Sciatic nerve (tissue), 2 donors: ENCODE data around the gene MAEL. TPM values are rescaled to one million over a fixed set of nuclear protein-coding genes. Genes with fewer than 3 reads are reported as not detected.
A peak's percentile ranks its signal among the peaks of the same experiment; 100 is the strongest.
"Not testable (repeated sequence)": the region's sequence is repeated elsewhere in the genome, so short reads cannot be mapped to it uniquely, and the experiment has no call there.

Experiments
- ATAC-seq: fragments of 200-7000 bp; cut with Tn5 transposase; one replicate; pipeline ENCODE4 v1.9.1; 2020; ENCODE audit warnings: mild to moderate bottlenecking, moderate library complexity
- DNase-seq: peaks from one replicate; pipeline ENCODE4 v3.0.0-alpha.2; 2020; ENCODE audit warnings: low spot score
- intact Hi-C: fragments of 100-400 bp; cut with DNase I; formaldehyde crosslinking; loops from one replicate; pipeline ENCODE4 v1.14.2; 2022
- total RNA-seq: library from RNA; stranded (reverse); fragmentation: NEBNext Ultra II Directional; extraction: Animal tissue kit (Norgen Biotek cat#: 25700); gene quantifications from one replicate; pipeline ENCODE4 v1.2.1, GENCODE V29; 2021
- donor health status: DM: no; HTN: no; CAD: no.
- donor health status: DM: no; HTN: no; CAD: no.

Gene MAEL
- total RNA-seq, 1 donor from 2014 or later = 0.62 TPM

GRCh38 chr1:166975361-166976129, 13.5 kb upstream of the MAEL start, which contains the start of gene ILDR2:
Gene ILDR2, minus strand, starts transcription at chr1:166975540. Its CDS starts 272 bp downstream, at chr1:166975268.
- DNase-seq = peak; percentile 68
- intact Hi-C loops = loop anchor here (5.0 kb wide), 1 partner anchor 472 kb away; no protein-coding TSS in a partner anchor

GRCh38 chr1:166977951-166978350, 11.1 kb upstream of the MAEL start:
- intact Hi-C loops = loop anchor here (5.0 kb wide), 1 partner anchor 469 kb away; no protein-coding TSS in a partner anchor
- no peak for ATAC-seq
- no peak for DNase-seq

More at GRCh38 chr1:166975361-166976129, 13.5 kb upstream of the MAEL start, which contains the start of gene ILDR2:
- ATAC-seq = peak; percentile 56

GRCh38 chr1:166978821-166979220, 10.3 kb upstream of the MAEL start:
- no peak for DNase-seq
- intact Hi-C loops = loop anchor here (5.0 kb wide), 1 partner anchor 468 kb away; no protein-coding TSS in a partner anchor
- no peak for ATAC-seq

- DNase-seq = no peak
- intact Hi-C loops = no loop called here
- ATAC-seq = no peak
Measured at GRCh38 chr1:166980383-166980782, 8.7 kb upstream of the MAEL start.

- intact Hi-C loops = no loop called here
- no peak for DNase-seq
- no peak for ATAC-seq
Measured at GRCh38 chr1:166980818-166981217, 8.3 kb upstream of the MAEL start.

GRCh38 chr1:166981589-166981988, 7.5 kb upstream of the MAEL start:
- no peak for ATAC-seq

GRCh38 chr1:166999075-166999474, 10.0 kb downstream of the MAEL start:
- DNase-seq (no peak), ATAC-seq (no peak)
- intact Hi-C loops = no loop called here

More at GRCh38 chr1:166981589-166981988, 7.5 kb upstream of the MAEL start:
- intact Hi-C loops = no loop called here
- DNase-seq = no peak

GRCh38 chr1:166999500-167000055, 10.5 kb downstream of the MAEL start:
- DNase-seq = no peak
- intact Hi-C loops = loop anchor here (5.0 kb wide), 1 partner anchor 38 kb away; no protein-coding TSS in a partner anchor
- no peak for ATAC-seq

- intact Hi-C loops = loop anchor here (5.0 kb wide), 1 partner anchor 37 kb away; no protein-coding TSS in a partner anchor
- no peak for ATAC-seq
- DNase-seq = no peak
Measured at GRCh38 chr1:167000546-167000945, 11.5 kb downstream of the MAEL start.

- intact Hi-C loops = loop anchor here (5.0 kb wide), 1 partner anchor 35 kb away; no protein-coding TSS in a partner anchor
- DNase-seq (no peak), ATAC-seq (no peak)
Measured at GRCh38 chr1:167002354-167002753, 13.3 kb downstream of the MAEL start.

GRCh38 chr1:167003711-167004110, 14.6 kb downstream of the MAEL start:
- intact Hi-C loops = loop anchor here (5.0 kb wide), 1 partner anchor 34 kb away; no protein-coding TSS in a partner anchor
- ATAC-seq (no peak), DNase-seq (no peak)

- intact Hi-C loops = no loop called here
- no peak for DNase-seq
- ATAC-seq = no peak
Measured at GRCh38 chr1:167011560-167012191, 22.6 kb downstream of the MAEL start.

GRCh38 chr1:167012570-167012969, 23.5 kb downstream of the MAEL start:
- intact Hi-C loops = no loop called here
- DNase-seq (no peak), ATAC-seq (no peak)

GRCh38 chr1:167013108-167013929, 24.2 kb downstream of the MAEL start:
- ATAC-seq (no peak), DNase-seq (no peak)
- intact Hi-C loops = no loop called here

- ATAC-seq (no peak), DNase-seq (no peak)
- intact Hi-C loops = no loop called here
Measured at GRCh38 chr1:167016100-167016750, 27.1 kb downstream of the MAEL start.

GRCh38 chr1:167022384-167022783, 33.3 kb downstream of the MAEL start:
- no peak for DNase-seq
- intact Hi-C loops = no loop called here

GRCh38 chr1:167029553-167029952, 40.5 kb downstream of the MAEL start:
- ATAC-seq, DNase-seq, intact Hi-C loops: not testable (repeated sequence)

More at GRCh38 chr1:167022384-167022783, 33.3 kb downstream of the MAEL start:
- ATAC-seq = no peak

- intact Hi-C loops = no loop called here
- no peak for ATAC-seq
Measured at GRCh38 chr1:167033646-167034045, 44.6 kb downstream of the MAEL start.

More at GRCh38 chr1:167033646-167034045, 44.6 kb downstream of the MAEL start:
- no peak for DNase-seq
